ENCODE measurements around the gene VWA8.

The VWA8 gene

GRCh38 chr13:41613471-41613870 is 347.4 kb downstream of the VWA8 start:
- no peak for DNase-seq (ENCODE audit: low read depth)

DNA sequence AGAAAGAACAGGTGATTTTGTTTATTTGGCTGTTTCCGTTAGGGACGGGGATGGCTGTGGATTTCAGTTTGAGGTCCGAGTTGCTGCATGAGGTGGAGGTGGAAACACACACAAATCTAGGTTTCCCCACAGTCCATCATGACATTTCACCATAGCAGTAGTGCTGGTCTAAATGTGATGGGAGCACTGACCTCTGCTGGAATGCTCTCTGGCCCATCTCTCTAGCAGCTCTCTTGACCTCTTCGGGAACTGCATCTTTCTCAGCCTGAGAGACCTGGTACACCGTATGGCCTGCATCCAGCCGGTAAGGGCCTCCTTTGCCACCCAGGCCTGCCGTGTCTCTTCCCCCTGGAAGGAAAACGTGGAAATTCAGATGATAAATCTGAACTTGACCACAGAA is 349.5 kb downstream of the VWA8 start:
- DNase-seq (ENCODE audit: low read depth), result no peak

DNA sequence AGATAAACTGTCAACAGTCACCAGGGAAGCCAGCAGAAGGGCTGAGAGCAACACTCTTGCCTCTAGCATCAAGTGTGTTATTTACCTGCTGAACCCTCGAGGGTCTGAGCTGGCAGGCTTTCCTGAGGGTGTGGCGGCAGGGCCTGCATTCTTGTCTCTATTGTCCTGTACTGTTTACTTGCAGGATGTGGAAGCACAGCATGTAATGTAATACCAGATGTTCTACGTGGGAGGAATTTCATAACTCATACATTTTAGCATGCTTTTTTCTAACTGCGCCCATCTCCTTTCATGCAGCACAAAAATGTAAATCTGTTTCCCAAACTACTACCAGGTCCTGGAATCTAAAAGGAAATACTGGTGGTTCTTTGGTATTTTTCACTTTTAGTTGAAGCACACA is 350.5 kb downstream of the VWA8 start:
- no peak for DNase-seq (ENCODE audit: low read depth)

DNA sequence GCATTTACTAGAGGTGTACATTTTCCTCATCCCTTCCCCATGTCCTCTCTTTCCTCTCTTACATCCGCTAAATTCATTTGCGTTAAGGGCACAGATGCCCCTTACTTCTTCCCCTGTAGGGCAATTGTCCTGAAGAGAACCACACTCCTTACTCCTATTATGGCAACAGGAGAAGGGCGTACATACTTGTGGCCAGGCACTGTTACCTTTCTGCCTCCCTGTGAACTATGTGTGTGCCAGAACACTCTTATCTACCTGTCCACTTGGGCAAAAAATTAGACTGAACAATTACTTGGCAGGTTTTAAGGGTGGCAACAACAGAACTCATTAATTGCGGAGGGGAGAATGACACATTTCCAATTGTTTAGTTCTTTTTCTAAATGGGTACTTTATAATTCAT is 351.1 kb downstream of the VWA8 start:
- DNase-seq (ENCODE audit: low read depth), result no peak

DNA sequence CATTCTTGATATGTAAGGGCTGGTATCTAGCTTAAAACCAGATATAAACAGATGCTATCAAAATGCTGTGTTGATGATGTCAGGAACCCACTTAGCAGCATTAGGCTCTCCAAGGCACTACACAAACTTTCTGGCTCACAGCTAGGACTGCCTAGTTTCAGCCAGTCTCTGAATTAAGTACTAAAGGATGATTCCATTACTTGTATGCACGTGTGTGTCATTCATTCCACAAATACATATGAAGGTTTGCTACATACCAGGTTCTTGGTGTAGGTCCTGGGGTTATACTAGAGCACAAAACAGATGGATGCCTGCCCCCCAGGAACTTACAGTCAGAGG is 352.1 kb downstream of the VWA8 start:
- no peak for DNase-seq (ENCODE audit: low read depth)

GRCh38 chr13:41608111-41608838 is 352.6 kb downstream of the VWA8 start:
- no peak for DNase-seq (ENCODE audit: low read depth)

DNA sequence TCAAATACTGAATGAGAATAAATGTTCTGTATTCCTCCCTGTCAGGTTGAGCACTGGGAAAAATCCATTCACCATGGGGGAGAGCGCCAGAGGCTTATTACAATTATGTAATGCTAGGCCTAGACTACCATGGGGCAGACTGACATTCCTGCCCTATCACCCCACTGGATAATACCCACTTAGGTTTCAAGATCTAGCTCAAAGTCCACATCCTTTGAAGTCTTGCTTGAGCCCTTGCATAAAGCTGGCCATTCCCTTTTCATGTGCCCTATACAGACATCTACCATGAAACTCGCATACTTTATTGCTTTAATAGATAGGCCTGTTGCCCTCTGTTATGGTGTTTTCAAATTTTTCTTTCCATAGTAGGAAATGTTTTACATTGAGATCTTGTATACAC is 354.3 kb downstream of the VWA8 start:
- DNase-seq (ENCODE audit: low read depth), result no peak

GRCh38 chr13:41605319-41606285 is 355.3 kb downstream of the VWA8 start:
- DNase-seq (ENCODE audit: low read depth), result no peak

GRCh38 chr13:41603917-41604316 is 357.0 kb downstream of the VWA8 start:
- DNase-seq (ENCODE audit: low read depth), result no peak

DNA sequence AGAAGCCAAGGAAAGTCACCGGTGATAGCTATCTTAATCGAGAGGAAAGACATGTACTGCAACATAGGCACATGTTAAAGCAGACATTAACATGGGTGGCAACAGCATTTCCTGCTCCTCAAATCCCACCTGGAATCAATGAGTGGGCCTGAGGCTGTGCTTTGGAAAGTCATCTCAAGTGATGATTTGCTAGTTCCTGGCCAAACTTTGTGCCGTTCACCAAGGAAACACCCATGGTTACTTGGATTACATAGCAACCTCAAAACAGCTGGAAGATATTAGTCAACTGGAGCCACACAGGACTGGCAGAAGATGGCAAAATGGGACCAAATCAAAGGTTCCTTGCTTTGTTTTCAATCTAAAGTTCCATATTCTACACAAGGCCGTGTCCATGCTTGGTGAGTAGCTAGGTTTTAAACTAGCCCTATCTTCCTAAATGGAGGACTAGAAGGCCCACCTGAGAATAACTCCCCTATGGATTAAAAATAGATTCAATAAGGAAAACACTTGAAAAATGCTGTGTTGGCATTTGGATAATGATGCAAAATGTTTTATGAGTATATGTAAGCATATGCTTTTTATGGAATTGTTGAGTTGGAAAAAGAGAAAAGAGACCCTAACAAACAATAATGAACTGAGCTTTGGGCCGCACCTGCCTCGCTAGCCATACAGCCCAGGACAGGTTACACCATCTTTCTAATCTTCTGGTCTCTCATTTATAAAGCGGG is 359.0 kb downstream of the VWA8 start:
- DNase-seq (ENCODE audit: low read depth), result no peak

GRCh38 chr13:41599619-41600018 is 361.3 kb downstream of the VWA8 start:
- DNase-seq (ENCODE audit: low read depth), result no peak

DNA sequence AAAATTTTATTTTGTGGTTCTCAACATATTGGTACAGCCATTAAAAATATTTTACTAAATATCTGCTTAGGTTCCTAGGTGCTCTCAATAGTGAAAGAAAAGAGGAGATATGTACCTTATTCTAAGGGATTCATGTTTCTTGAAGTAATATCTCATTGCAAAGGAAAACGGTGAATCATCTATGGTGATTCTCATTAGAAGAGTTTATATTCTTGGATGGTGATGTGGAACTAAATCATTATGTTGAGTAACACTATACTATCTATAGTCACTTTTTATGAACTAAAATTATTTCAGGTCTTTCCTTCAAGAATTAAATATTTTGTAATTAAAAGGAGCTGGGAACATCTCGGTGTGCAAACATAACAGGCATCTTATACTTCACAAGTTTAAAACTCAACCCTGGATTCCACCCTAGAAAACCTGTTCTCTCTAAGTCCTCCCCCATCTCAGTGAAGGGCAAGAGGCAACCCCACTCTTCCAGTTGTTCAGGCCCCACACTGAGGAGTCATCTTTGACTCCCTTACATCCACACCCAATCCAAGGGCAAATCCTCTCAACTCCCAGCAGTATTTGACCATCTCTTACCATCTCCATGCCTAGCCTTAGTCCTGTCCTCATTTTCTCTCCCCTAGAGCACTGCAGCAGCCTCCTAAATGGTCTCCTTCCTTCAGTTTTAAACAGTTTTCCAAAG is 363.4 kb downstream of the VWA8 start:
- no peak for DNase-seq (ENCODE audit: low read depth)

GRCh38 chr13:41596190-41596589 is 364.7 kb downstream of the VWA8 start:
- no peak for DNase-seq (ENCODE audit: low read depth)

DNA sequence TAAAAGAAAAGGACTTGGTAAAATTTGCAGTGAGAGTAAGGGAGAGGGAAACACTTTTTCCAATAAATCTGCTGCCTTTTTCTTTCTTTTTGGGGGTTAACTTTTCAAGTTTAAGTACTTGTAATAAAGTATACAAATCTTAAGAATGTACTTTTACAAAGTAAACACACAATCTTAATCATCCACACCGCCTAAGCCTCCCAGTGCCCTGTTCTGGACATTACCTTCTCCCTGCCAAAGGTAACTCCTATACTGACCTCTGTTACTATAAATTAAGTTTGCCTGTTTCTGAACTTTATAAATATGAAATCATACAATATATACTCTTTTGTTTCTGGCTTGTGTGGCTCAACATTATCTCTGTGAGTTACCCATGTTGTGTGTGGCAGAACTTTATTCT is 365.6 kb downstream of the VWA8 start:
- DNase-seq (ENCODE audit: low read depth), result no peak

DNA sequence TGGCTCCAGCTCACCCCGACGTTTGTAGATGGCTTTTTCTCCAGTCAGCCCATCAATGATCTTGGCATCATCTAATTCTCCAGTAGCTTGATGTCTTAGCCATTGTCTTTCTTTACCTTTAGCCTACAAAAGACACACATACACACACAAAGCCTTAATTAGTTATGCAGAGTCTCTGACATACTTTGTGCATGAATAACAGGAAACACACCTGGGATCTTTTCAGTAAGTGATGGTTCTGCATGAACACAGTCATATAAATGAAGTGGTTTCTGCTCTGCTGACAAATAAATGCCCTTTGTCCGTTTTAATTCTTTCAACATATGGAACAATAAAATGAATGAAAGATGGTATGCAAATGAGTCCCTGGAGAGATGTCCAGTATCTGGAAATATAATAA is 370.3 kb downstream of the VWA8 start:
- DNase-seq (ENCODE audit: low read depth), result no peak

DNA sequence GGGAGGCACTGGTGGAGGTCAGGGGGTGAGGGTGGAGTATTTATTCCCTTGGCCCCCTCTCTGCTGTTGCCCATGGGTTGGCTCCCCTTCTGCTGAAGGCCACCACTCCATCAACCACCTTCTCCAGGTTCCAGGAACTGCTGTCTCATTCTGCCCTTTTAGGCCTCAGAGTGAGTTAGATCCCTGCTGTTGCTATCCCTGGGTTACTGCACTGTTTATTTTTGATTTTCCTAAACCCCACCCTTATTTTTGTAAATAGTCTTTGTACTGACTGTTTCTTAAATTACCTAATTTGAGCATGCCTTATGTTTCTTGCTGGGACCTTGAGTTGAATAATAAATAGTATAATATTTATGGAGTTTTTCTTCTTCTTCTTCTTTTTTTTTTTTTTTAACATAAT is 370.8 kb downstream of the VWA8 start:
- DNase-seq (ENCODE audit: low read depth), result no peak

GRCh38 chr13:41589434-41589833 is 371.5 kb downstream of the VWA8 start:
- no peak for DNase-seq (ENCODE audit: low read depth)

DNA sequence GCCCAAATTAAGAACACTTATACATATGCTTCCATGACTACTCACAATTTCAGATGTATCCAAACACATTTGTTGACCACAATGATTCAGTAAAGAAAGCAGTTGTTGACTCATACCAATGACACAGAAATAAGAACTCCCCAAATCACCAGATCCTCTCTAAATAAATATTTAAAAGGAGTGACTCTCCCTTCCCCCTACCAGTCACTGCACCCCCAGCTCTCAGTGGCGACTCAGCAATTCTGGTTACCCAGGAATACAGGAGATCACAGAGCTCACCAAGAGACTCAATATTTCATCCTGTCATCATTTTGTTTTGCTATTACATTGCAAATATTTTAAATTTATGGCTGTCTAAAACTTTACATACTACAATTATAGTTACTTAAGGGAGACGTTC is 372.0 kb downstream of the VWA8 start:
- DNase-seq (ENCODE audit: low read depth), result no peak

- no peak for DNase-seq (ENCODE audit: low read depth)
Observed at GRCh38 chr13:41588448-41588847, 372.5 kb downstream of the VWA8 start.

DNA sequence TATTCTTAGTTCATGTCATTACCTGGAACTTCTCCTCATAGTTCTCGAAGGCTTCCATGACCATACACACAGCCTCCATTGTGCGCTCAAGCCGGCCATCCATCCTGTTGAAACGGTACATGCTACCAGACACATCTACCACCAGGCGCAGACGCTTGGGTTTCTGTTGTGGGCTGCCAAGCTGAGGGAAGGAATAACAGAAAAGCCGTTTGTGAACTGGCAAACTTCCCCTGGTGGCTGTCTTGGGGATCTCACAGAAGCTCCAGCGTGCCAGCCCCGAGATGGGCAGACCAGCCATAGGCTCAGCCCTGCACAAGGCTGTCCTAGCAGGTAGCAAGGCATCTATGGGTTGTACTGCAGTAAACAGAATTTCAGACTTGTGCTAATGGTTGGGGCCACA is 373.4 kb downstream of the VWA8 start:
- DNase-seq (ENCODE audit: low read depth), result no peak

GRCh38 chr13:41586216-41586615 is 374.7 kb downstream of the VWA8 start:
- no peak for DNase-seq (ENCODE audit: low read depth)

- DNase-seq (ENCODE audit: low read depth), result no peak
Observed at GRCh38 chr13:41582027-41582463, 378.9 kb downstream of the VWA8 start.

All from T-helper 22 cell (primary cell).